Duodenal mucosa (tissue), 2 donors: Measurements from ENCODE around the gene ZNF536.
"Not testable (repeated sequence)": the region's sequence is repeated elsewhere in the genome, so short reads cannot be mapped to it uniquely, and the experiment has no call there.

Experiments
- H3K27ac ChIP-seq: one replicate; pipeline ENCODE4 v1.7.0; 2013; ENCODE audit warnings: low read depth, low read length
- H3K27me3 ChIP-seq, 2 donors: one replicate each; pipeline ENCODE4 v1.7.0; 2013; ENCODE audit warnings: low read length in 2 of 2, control low read depth in 1 of 2; ENCODE audit not compliant: insufficient read depth in 2 of 2, control insufficient read depth in 1 of 2
- H3K36me3 ChIP-seq, 2 donors: one replicate each; pipeline ENCODE4 v1.7.0; 2013; ENCODE audit warnings: low read length in 2 of 2, control low read depth in 1 of 2; ENCODE audit not compliant: insufficient read depth in 2 of 2, control insufficient read depth in 1 of 2
- H3K4me1 ChIP-seq, 2 donors: one replicate each; pipeline ENCODE4 v1.7.0; 2013; ENCODE audit warnings: low read length in 2 of 2, control low read depth in 1 of 2; ENCODE audit not compliant: insufficient read depth in 2 of 2, control insufficient read depth in 1 of 2
- H3K4me3 ChIP-seq, 2 donors: one replicate each; pipeline ENCODE4 v1.7.0; 2013; ENCODE audit warnings: low read length in 2 of 2, low read depth in 1 of 2
- H3K9ac ChIP-seq, 2 donors: one replicate each; pipeline ENCODE4 v1.7.0; 2013; ENCODE audit warnings: low read length in 2 of 2, low read depth in 1 of 2
- H3K9me3 ChIP-seq, 2 donors: one replicate each; pipeline ENCODE4 v1.7.0; 2013; ENCODE audit warnings: low read length in 2 of 2, control low read depth in 1 of 2; ENCODE audit not compliant: control insufficient read depth in 1 of 2

The ZNF536 gene

GRCh38 chr19:30341611-30342201, 30.5 kb upstream of the ZNF536 start:
- H3K9me3 ChIP-seq: no peaks in the 10 kb centered on the region
- no peaks in the 10 kb centered on the region for H3K36me3 ChIP-seq

DNA sequence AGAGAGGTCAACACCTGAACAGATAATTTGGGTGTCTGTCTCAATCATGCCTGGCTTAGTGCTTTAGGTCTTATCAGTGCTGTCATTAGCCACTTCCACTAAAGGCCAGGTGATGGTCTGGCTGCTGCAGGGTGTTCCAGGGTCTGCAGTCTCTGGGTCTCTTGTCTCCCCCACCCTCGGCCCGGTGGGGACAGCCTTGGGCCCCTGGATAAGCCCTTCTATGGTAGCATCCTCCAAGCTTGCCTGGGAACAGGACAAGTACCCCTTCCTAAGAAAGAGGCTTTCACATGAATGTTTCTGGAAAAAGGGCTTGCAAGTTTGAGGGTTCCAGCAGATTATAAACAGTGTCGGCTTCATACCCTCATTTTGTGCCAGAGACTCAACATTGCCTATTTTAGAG, 29.3 kb upstream of the ZNF536 start:
- Histone ChIP-seq H3K9ac (no peak overlapping the region), H3K9me3 (no peaks in the 10 kb centered on the region), H3K4me1 (no peaks in the 10 kb centered on the region), H3K4me3 (no peak overlapping the region), H3K27ac (no peak overlapping the region), H3K27me3 (no peaks in the 10 kb centered on the region), H3K36me3 (no peaks in the 10 kb centered on the region)

More at GRCh38 chr19:30341611-30342201, 30.5 kb upstream of the ZNF536 start:
- Histone ChIP-seq H3K4me1 (no peaks in the 10 kb centered on the region), H3K27ac (no peak overlapping the region), H3K9ac (no peak overlapping the region), H3K27me3 (no peaks in the 10 kb centered on the region), H3K4me3 (no peak overlapping the region)

- Histone ChIP-seq H3K36me3 (no peaks in the 10 kb centered on the region), H3K9me3 (no peaks in the 10 kb centered on the region), H3K27ac (no peak overlapping the region), H3K4me1 (no peaks in the 10 kb centered on the region), H3K27me3 (no peaks in the 10 kb centered on the region), H3K9ac (no peak overlapping the region), H3K4me3 (no peak overlapping the region)
Measured at GRCh38 chr19:30344446-30345425, 27.4 kb upstream of the ZNF536 start.

DNA sequence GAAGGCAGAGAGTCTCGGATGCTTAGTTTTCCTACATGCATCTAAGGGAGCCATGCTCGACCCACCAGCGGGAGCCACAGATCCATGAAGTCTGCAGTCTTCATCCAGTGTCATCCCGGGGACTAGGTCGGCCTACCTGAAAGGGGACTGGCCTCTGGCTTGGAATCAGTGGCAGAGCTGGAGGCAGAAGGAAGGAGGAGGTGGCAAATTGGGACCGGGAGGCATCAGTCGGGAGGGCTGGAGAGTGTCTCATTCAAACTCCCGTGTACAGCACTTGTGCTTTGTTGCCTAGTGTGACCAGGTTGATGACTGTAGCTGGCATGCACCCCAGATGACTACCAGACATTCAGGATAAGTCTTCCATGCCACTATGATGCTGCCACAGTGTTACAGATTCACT, 26.5 kb upstream of the ZNF536 start:
- H3K9ac ChIP-seq: no peak overlapping the region
- H3K4me3 ChIP-seq: no peak overlapping the region
- H3K27me3 ChIP-seq: no peaks in the 10 kb centered on the region
- no peaks in the 10 kb centered on the region for H3K36me3 ChIP-seq
- no peaks in the 10 kb centered on the region for H3K9me3 ChIP-seq
- H3K4me1 ChIP-seq: no peaks in the 10 kb centered on the region
- H3K27ac ChIP-seq: no peak overlapping the region

DNA sequence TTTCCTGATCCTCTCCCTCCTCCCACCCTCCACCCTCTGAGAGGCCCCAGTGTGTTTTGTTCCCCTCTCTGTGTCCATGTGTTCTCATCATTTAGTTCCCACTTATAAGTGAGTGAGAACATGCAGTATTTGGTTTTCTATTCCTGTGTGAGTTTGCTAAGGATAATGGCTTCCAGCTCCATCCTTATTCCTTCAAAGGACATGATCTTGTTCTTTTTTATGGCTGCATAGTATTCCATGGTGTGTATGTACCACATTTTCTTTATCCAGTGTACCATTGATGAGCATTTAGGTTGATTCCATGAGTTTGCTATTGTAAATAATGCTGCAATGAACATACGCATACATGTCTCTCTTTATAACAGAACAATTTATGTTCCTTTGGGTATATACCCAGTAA, 25.7 kb upstream of the ZNF536 start:
- not testable (repeated sequence) for H3K9me3 ChIP-seq, H3K4me1 ChIP-seq, H3K9ac ChIP-seq, H3K27ac ChIP-seq, H3K27me3 ChIP-seq, H3K4me3 ChIP-seq, H3K36me3 ChIP-seq

GRCh38 chr19:30349131-30349730, 23.0 kb upstream of the ZNF536 start:
- Histone ChIP-seq H3K9me3 (no peaks in the 10 kb centered on the region), H3K4me3 (no peak overlapping the region), H3K27me3 (no peaks in the 10 kb centered on the region), H3K27ac (no peak overlapping the region), H3K9ac (no peak overlapping the region), H3K4me1 (no peaks in the 10 kb centered on the region), H3K36me3 (no peaks in the 10 kb centered on the region)

DNA sequence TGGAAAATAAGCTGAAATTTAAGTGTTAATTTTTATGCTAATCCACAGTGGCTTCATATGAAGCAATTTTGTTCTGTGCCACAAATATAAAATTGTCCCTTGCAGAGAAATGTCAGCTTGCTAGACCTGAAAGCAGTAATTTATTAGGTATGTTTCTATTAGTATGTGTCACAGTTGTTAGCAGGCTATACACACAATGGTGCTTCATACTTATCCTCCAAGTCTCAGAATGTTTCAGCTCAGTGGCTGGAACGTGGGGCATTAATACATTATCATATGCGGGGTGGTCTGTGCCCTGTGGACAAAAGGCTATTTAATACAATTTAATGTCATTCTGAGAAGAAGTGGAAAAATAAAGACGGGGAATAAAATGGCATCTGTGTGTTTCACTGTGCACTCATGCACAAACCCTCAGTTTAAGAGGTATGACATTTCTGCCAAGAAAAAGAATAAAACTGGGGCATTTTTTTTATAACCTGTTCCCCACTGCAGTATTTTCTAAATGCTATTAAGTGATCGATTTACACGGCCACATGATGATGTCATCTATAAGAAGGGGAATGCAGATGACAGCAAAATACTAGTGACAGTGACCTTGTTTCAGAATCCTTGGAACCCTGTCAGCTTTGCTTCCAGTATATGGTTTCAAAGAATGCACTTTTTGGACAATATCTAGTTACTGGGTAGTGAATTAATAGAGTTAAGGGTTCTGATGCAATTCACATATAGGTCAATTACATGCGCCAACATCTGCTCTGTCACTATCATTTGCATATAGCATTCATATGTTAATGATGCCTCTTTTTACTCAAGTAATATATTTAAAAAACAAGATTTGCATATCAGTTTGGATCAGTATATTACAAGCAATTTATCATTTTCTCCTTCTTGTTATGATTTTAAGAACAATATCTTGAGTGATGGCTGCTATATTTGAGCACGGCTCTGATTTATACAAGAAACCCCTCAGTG, 21.2 kb upstream of the ZNF536 start:
- Histone ChIP-seq H3K9me3 (no peaks in the 10 kb centered on the region), H3K36me3 (no peaks in the 10 kb centered on the region), H3K9ac (no peak overlapping the region), H3K4me3 (no peak overlapping the region), H3K27ac (no peak overlapping the region), H3K4me1 (no peaks in the 10 kb centered on the region), H3K27me3 (no peaks in the 10 kb centered on the region)

- Histone ChIP-seq H3K4me3 (no peak overlapping the region), H3K27me3 (no peaks in the 10 kb centered on the region), H3K36me3 (no peaks in the 10 kb centered on the region), H3K9me3 (no peaks in the 10 kb centered on the region), H3K27ac (no peak overlapping the region), H3K9ac (no peak overlapping the region), H3K4me1 (no peaks in the 10 kb centered on the region)
Measured at GRCh38 chr19:30351774-30352173, 20.4 kb upstream of the ZNF536 start.

DNA sequence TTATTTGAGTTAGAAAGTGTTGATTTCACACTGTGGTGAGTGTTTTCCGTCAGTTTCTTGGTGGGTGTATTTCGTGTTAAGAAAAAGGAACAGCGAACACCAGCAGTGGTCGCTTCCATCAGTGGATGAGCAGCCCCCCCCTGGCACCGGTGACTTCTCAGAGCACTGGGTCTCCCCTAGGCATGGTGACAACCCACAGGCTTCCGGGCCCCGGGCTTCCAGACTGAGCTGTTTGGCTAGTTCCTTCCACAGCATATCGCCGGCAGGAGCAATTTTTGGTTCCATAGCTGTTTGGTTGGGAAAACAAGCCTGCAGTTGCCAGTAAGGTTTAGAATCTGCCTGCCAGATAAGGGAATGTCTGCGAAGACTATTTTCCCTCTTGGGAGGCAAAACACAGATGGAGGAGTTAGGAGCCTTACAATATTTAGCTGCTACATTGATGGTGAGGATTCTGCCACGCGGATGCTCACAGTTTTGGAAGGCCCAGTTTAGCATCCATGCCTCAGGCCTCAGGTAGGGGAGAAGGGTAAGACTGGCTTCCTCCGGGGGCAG, 18.7 kb upstream of the ZNF536 start:
- H3K4me3 ChIP-seq: no peak overlapping the region
- no peaks in the 10 kb centered on the region for H3K36me3 ChIP-seq
- no peak overlapping the region for H3K27ac ChIP-seq
- H3K27me3 ChIP-seq: no peaks in the 10 kb centered on the region
- no peaks in the 10 kb centered on the region for H3K4me1 ChIP-seq
- H3K9me3 ChIP-seq: no peaks in the 10 kb centered on the region
- no peak overlapping the region for H3K9ac ChIP-seq
